GM12874 (cell line): ENCODE data around the gene LRRC10.
A peak's percentile ranks its signal among the peaks of the same experiment; 100 is the strongest.

Experiments
- CTCF ChIP-seq: IDR thresholded peaks from 2 replicates; pipeline ENCODE4 v1.5.1; 2011; ENCODE audit warnings: low read depth, mild to moderate bottlenecking, control low read depth, low read length, moderate library complexity; ENCODE audit not compliant: insufficient read depth

Gene LRRC10

GRCh38 chr12:69639400-69640016 is 28.8 kb upstream of the LRRC10 start:
- TF ChIP-seq CTCF: peak; percentile 90

GRCh38 chr12:69633061-69633460 is 22.4 kb upstream of the LRRC10 start:
- TF ChIP-seq CTCF: peak; percentile 25; the same call in 1 of the 2 replicates

- TF ChIP-seq CTCF: no peak
Observed at GRCh38 chr12:69630191-69630590, 19.5 kb upstream of the LRRC10 start.

GRCh38 chr12:69627501-69627900 is 16.8 kb upstream of the LRRC10 start:
- no peak for TF ChIP-seq CTCF

- no peak for TF ChIP-seq CTCF
Observed at GRCh38 chr12:69623970-69624369, 13.3 kb upstream of the LRRC10 start.

- TF ChIP-seq CTCF: no peak
Observed at GRCh38 chr12:69621551-69621950, 10.8 kb upstream of the LRRC10 start.

GRCh38 chr12:69620921-69621320 is 10.2 kb upstream of the LRRC10 start:
- no peak for TF ChIP-seq CTCF
